ENCODE results near the gene EXOC3.
"Not testable (repeated sequence)": the region's sequence is repeated elsewhere in the genome, so short reads cannot be mapped to it uniquely, and the experiment has no call there.

The EXOC3 gene

GRCh38 chr5:407051-407450 is 35.9 kb upstream of the EXOC3 start:
- DNase-seq (ENCODE audit: low read depth in 3 of 3) = no peak

GRCh38 chr5:407801-408268 is 35.1 kb upstream of the EXOC3 start:
- DNase-seq (ENCODE audit: low read depth in 3 of 3) = no peak

- no peak for DNase-seq (ENCODE audit: low read depth in 3 of 3)
Measured at GRCh38 chr5:410911-411517, 32.0 kb upstream of the EXOC3 start.

GRCh38 chr5:411728-412127 is 31.2 kb upstream of the EXOC3 start:
- no peak for DNase-seq (ENCODE audit: low read depth in 3 of 3)

GRCh38 chr5:414991-415927 is 27.7 kb upstream of the EXOC3 start:
- DNase-seq (ENCODE audit: low read depth in 3 of 3) = not testable (repeated sequence)

- DNase-seq (ENCODE audit: low read depth in 3 of 3) = no peak
Measured at GRCh38 chr5:415928-416635, 26.9 kb upstream of the EXOC3 start.

- DNase-seq (ENCODE audit: low read depth in 3 of 3) = no peak
Measured at GRCh38 chr5:416636-416960, 26.4 kb upstream of the EXOC3 start.

GRCh38 chr5:417301-418161 is 25.4 kb upstream of the EXOC3 start:
- no peak for DNase-seq (ENCODE audit: low read depth in 3 of 3)

GRCh38 chr5:418162-419121 is 24.5 kb upstream of the EXOC3 start:
- no peak for DNase-seq (ENCODE audit: low read depth in 3 of 3)

GRCh38 chr5:419970-420369 is 23.0 kb upstream of the EXOC3 start:
- no peak for DNase-seq (ENCODE audit: low read depth in 3 of 3)

- DNase-seq (ENCODE audit: low read depth in 3 of 3) = no peak
Measured at GRCh38 chr5:420632-421286, 22.2 kb upstream of the EXOC3 start.

- DNase-seq (ENCODE audit: low read depth in 3 of 3) = no peak
Measured at GRCh38 chr5:421287-421880, 21.6 kb upstream of the EXOC3 start.

GRCh38 chr5:421901-422300 is 21.1 kb upstream of the EXOC3 start:
- DNase-seq (ENCODE audit: low read depth in 3 of 3) = no peak

GRCh38 chr5:422323-423232 is 20.4 kb upstream of the EXOC3 start:
- DNase-seq (ENCODE audit: low read depth in 3 of 3) = no peak

GRCh38 chr5:423233-423565 is 19.8 kb upstream of the EXOC3 start:
- no peak for DNase-seq (ENCODE audit: low read depth in 3 of 3)

- DNase-seq (ENCODE audit: low read depth in 3 of 3) = no peak
Measured at GRCh38 chr5:423626-424261, 19.2 kb upstream of the EXOC3 start.

GRCh38 chr5:424301-425110 is 18.5 kb upstream of the EXOC3 start:
- no peak for DNase-seq (ENCODE audit: low read depth in 3 of 3)

Measured in stimulated activated CD4-positive, alpha-beta T cell treated with anti-CD3 and anti-CD28 coated beads, TNF-alpha, amount 100 ng/mL, for 48 hours (primary cell).